NCI-H526 treated with DMSO at 0.1 percent for 48 hours (cell line): ENCODE data around the gene FGFR3.

Experiments used
- DNase-seq: peaks from one replicate; lab custom pipeline; 2025; lab: John Stamatoyannopoulos, UW

The FGFR3 gene

GRCh38 chr4:1802720-1803522 lies 9.8 kb downstream of the FGFR3 start:
- DNase-seq: no peak

GRCh38 chr4:1803523-1804423 lies 10.7 kb downstream of the FGFR3 start:
- DNase-seq: no peak

- no peak for DNase-seq
These were observed 11.8 kb downstream of the FGFR3 start for GRCh38 chr4:1804638-1805492.

GRCh38 chr4:1805493-1806222 lies 12.6 kb downstream of the FGFR3 start:
- DNase-seq: no peak

GRCh38 chr4:1806223-1806564 lies 13.1 kb downstream of the FGFR3 start:
- DNase-seq: no peak

GRCh38 chr4:1806596-1807331 lies 13.7 kb downstream of the FGFR3 start:
- DNase-seq: no peak

- DNase-seq: no peak
These were observed 14.3 kb downstream of the FGFR3 start for GRCh38 chr4:1807332-1807777.

GRCh38 chr4:1808396-1808795 lies 15.3 kb downstream of the FGFR3 start:
- no peak for DNase-seq

- no peak for DNase-seq
These were observed 16.0 kb downstream of the FGFR3 start for GRCh38 chr4:1808851-1809753.

- peak; percentile 30 for DNase-seq
These were observed 16.8 kb downstream of the FGFR3 start for GRCh38 chr4:1809754-1810502.

- DNase-seq: no peak
These were observed 17.7 kb downstream of the FGFR3 start for GRCh38 chr4:1810765-1811164.

- DNase-seq: no peak
These were observed 19.6 kb downstream of the FGFR3 start for GRCh38 chr4:1812720-1813119.

GRCh38 chr4:1813231-1813630 lies 20.1 kb downstream of the FGFR3 start:
- no peak for DNase-seq

- no peak for DNase-seq
These were observed 20.8 kb downstream of the FGFR3 start for GRCh38 chr4:1813915-1814314.

- DNase-seq: no peak
These were observed 21.4 kb downstream of the FGFR3 start for GRCh38 chr4:1814453-1814852.

- DNase-seq: no peak
These were observed 22.3 kb downstream of the FGFR3 start for GRCh38 chr4:1815096-1815996.

- no peak for DNase-seq
These were observed 23.1 kb downstream of the FGFR3 start for GRCh38 chr4:1815997-1816860.
